Measurements from ENCODE around the gene INSM1. TPM values are rescaled to one million over a fixed set of nuclear protein-coding genes. Genes with fewer than 3 reads are reported as not detected.

The INSM1 gene
- total RNA-seq, 1 donor from 2014 or later = not detected

- no peak for DNase-seq (ENCODE audit: low spot score)
Measured at GRCh38 chr20:20362774-20363433, 5.0 kb upstream of the INSM1 start.

DNA sequence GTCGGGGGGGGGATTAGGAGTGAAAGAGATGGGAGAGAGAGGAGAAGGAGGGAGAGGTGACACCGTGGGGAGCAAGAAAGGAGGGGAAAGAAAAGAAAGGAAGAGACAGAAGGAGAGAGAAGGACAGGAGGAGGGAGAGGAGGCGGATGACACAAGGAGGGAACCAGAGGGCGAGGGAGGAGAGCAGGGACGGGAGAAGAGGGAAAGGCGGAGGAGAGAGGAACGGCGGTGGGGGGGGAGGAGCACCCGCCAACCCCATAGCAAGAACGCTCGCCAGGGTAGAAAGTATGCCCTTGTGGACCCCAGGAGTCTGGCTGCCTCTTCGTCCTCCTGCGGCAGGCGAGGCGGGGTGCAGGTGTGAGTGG, 4.5 kb upstream of the INSM1 start:
- no peak for DNase-seq (ENCODE audit: low spot score)

GRCh38 chr20:20363799-20364592, 3.9 kb upstream of the INSM1 start:
- DNase-seq (ENCODE audit: low spot score) = no peak

GRCh38 chr20:20364593-20365479, 3.1 kb upstream of the INSM1 start:
- DNase-seq (ENCODE audit: low spot score) = no peak

DNA sequence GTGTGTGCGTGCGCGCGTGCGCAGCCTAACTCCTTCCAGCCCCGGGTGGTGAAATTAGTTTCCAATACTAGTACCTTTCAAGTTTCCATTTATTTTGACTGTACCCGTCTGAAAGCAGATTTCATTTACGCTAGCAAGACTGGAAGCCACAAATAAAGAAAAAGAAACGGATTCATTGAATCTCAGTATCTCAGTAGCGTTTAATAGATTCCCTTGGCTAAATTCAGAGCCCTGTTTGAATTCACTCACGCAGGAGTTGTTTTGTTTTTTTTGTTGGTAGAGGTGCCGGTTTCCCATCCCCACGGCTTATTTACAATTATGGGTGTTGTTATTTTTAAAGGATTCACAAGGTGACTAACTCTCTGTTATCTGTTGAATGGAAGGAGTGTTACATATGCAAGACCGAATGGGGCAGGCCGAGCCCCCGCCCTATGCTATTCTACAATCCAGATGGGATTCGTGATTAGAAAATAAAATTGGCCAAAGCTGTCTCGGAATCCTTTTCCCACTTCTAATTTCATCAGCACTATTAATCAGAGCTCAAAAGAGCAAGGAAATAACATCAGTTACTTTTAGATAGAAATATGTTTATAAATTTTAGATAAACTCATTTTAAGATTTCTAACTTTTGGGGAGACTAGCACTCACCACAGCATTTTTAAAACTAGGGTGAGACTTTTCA, 2.3 kb upstream of the INSM1 start:
- no peak for DNase-seq (ENCODE audit: low spot score)

DNA sequence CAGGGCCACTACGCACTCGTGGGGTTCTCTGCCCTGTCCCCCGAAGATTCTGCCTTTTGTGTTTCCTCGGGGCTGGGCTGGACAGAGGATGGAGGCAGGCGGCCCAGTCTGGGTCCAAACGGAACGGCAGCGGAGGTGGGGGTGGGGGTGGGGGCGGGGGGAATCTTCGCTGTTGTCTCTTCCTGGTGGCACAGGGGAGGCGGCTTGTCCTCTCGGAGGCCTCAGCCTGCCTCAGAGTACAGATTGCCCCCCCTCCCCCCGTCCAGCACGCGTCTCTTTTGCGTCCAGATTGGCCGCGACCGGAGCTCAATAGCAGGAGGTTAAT, 1.4 kb upstream of the INSM1 start:
- DNase-seq (ENCODE audit: low spot score) = no peak

DNA sequence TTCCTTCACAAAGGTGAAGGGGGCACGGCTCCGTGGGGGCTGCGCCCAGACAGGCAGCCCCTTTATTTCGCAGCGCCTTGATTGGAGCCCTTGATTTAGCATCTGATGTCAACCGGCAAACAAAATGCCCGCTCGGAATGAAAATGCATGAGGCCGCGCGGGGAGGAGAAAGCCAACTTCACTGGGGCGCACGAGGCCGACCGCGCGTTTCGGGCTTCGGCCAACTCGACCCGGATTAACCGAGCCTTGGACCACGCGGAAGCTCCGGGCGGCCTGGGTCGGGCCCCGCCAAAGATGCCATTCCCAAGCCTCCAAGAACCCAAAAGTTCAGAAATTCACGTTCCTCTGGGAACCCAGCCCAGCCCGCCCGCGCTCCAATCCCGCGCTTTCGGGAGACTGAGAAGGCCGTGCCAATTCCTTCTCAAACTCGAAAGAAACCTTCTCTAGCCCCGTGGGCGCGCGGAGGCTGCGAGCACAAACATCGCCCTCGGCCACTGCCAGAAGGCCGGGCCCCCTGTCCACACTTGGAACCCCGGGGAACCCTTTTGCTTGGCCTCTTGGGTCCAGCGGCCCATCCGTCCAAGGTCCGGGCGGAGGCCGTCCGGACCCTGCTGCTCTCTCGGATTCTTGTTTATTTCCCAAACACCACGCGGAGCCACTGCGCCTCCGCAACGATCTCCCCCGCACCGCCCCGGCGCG, 879 bp upstream of the INSM1 start:
- no peak for DNase-seq (ENCODE audit: low spot score)

- DNase-seq (ENCODE audit: low spot score) = no peak
Measured at GRCh38 chr20:20368418-20369249, 730 bp downstream of the INSM1 start.

GRCh38 chr20:20369250-20370093, 1.6 kb downstream of the INSM1 start:
- DNase-seq (ENCODE audit: low spot score) = no peak

DNA sequence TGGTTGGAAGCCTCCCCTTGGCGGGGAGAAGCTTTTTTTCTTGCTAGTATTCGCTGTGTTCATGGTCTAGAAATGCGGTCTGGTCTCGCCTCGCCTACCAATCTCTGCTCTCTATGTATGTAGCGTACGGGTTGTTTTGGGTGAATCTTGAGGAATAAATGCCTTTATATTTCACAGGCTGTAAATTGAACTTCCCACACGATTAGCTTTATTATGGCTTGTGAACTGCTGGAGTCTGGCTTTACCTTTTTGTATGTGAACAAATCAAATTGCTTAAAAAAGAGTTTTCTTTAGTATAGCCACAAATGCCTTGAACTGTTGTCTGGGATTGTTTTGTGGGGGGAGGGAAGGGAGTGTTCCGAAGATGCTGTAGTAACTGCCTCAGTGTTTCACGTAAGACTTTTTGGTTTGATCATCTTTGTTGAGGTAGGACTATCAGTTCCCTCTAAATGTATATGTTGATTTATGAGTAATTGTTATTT, 2.2 kb downstream of the INSM1 start:
- no peak for DNase-seq (ENCODE audit: low spot score)

- DNase-seq (ENCODE audit: low spot score) = no peak
Measured at GRCh38 chr20:20371083-20371482, 3.2 kb downstream of the INSM1 start.

- no peak for DNase-seq (ENCODE audit: low spot score)
Measured at GRCh38 chr20:20371681-20372080, 3.8 kb downstream of the INSM1 start.

DNA sequence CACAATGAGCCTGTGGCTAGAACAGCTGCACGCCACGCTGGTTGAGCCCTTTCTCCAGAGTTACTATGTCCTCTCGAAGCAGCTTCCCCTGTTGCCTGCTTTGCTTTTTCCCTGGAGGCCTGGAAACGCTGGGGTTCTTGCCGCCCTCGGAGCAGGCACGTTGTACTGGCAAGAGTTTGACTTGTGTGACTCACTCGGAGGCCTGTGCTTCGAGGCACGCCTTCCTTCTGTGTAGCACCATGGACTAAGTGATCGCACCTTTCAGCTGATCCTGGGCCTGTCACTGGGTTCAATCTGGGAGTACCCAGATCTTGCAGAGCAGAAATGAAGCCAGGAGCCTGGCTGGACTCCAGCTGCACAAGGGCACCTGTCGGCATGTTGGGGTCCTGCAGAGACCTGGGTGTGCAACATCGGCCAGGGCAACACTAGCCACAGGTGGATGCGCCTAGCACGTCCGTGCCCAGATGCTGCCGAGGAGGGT, 5.2 kb downstream of the INSM1 start:
- no peak for DNase-seq (ENCODE audit: low spot score)

DNA sequence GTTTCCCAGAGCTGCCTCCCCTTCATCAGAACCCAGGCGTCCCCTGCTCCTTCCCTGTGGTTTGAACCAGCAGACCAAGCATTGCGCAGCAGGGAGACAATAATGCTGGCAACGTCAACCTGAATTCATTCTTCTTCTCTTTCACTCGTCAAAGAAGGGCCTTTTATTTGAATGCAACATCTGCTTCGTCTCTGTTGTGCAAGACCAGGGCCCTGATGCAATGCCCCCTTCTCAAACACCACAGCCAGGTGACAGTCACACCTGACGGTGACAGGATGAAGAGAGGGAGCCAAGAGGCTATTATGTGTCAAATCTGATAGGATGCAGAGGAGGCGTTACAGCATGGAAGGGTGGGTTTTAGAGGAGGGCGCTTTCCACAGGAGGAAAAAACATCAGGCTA, 8.0 kb downstream of the INSM1 start:
- DNase-seq (ENCODE audit: low spot score) = no peak

DNA sequence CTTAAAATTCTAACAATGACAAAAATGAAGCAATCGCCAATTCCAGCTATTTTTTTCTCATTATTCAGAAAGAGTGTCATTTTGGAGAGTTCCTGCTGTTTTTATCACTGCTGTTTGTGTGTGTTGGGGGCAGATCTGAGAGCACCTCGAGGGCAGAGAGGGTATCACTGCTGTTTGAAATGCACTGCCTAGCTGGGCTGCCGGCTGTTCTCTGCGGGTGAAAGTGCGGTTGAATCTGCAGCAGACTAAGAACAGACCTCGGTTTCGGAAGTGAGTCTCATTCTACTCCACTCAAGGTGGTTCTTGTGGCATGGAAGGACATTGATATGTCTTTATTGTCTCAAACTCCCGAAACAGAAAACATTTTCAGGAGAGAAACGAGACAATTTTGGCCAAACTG, 18.3 kb downstream of the INSM1 start:
- no peak for DNase-seq (ENCODE audit: low spot score)

DNA sequence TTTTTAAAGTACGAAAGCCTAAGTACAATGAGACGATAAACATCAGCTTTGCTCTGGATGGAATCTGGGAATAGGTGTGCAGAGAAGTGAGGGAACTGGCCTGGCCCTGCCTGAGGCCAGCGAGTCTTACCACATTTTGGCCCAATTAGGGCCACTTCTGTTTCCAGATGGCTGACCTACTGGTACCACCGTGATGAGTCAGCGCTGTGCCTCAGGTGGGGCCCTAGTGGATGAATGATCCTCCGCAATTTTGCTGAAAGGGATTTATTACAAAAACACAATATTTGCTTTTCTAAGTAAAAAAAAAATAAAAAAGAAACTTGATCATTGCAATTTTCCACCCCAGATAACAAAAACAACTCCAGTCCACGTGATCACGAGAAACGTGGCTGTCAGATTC, 22.5 kb downstream of the INSM1 start:
- DNase-seq (ENCODE audit: low spot score) = no peak

GRCh38 chr20:20391115-20391514, 23.2 kb downstream of the INSM1 start:
- no peak for DNase-seq (ENCODE audit: low spot score)

DNA sequence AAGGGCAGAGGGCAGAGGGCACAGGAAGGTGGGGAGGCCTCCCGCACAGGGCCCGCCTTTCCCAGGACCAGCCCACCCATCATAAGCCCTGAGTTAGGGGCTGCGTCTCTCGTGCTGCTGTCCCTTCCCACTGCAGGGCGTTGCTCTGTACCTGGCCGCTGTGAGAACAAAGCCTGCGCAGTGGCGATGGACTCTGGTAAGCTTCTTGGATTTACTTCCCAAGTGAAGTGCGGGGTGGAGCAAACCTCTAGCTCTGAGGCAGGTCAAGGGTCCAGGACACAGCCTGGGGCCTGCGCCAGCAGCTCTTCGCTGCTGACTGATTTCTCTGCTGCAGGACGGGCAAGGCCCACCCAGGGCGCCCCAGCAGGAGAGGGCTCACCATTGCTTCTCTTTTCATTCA, 23.9 kb downstream of the INSM1 start:
- DNase-seq (ENCODE audit: low spot score) = no peak

Data from ureter (tissue), 1 donor.